ENCODE measurements around the gene UNK. TPM values are rescaled to one million over a fixed set of nuclear protein-coding genes. Genes with fewer than 3 reads are reported as not detected.

Gene UNK, protein sequence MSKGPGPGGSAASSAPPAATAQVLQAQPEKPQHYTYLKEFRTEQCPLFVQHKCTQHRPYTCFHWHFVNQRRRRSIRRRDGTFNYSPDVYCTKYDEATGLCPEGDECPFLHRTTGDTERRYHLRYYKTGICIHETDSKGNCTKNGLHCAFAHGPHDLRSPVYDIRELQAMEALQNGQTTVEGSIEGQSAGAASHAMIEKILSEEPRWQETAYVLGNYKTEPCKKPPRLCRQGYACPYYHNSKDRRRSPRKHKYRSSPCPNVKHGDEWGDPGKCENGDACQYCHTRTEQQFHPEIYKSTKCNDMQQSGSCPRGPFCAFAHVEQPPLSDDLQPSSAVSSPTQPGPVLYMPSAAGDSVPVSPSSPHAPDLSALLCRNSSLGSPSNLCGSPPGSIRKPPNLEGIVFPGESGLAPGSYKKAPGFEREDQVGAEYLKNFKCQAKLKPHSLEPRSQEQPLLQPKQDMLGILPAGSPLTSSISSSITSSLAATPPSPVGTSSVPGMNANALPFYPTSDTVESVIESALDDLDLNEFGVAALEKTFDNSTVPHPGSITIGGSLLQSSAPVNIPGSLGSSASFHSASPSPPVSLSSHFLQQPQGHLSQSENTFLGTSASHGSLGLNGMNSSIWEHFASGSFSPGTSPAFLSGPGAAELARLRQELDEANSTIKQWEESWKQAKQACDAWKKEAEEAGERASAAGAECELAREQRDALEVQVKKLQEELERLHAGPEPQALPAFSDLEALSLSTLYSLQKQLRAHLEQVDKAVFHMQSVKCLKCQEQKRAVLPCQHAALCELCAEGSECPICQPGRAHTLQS
- total RNA-seq: 10 to 100 TPM; 11.6 to 19.1 (median 14.7) TPM
- polyA plus RNA-seq: 10 to 100 TPM; 12.9 to 21.3 TPM
- long read RNA-seq, donor 1, transcript UNK-202 (4 exons, 1,312 nt): major isoform, 7 of 18 reads
- long read RNA-seq, donor 1, partial matches to known transcripts: 4 of 18 reads
- long read RNA-seq, donor 1, other reads (novel, unspliced or antisense): 7 of 18 reads
- long read RNA-seq, donor 2, transcript UNK-202 (4 exons, 1,312 nt): major isoform, 7 of 18 reads
- long read RNA-seq, donor 2, partial matches to known transcripts: 2 of 18 reads
- long read RNA-seq, donor 2, other reads (novel, unspliced or antisense): 6 of 18 reads
- long read RNA-seq, donor 3, transcript UNK-202 (4 exons, 1,312 nt): major isoform, 7 of 10 reads
- long read RNA-seq, donor 3, partial matches to known transcripts: 0 of 10 reads
- long read RNA-seq, donor 3, other reads (novel, unspliced or antisense): 3 of 10 reads

DNA sequence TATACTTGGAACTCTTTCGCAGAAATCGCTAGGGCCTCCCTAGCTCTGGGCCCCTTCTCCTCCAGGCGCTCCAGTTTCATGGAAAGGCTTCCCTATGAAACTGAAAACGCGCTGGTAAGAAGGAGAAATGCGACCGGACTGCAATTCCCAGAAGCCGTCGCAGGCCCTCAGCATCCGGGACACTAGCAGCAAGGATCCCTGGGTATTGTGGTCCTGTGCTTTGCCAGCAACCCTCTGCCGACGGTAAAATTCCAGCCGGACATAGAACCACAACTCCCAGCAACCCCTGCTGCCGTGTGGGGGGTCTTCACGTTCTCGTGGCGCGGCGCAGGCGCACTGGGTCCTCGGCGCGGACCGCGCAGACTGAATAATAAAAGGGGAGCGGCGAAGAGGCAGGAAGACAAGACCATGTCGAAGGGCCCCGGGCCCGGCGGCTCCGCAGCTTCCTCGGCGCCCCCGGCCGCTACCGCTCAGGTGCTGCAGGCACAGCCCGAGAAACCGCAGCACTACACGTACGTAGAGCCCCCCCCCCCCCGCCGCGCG lies at the start of gene UNK:
UNK (plus strand) TSS at position 334 of the 543 bp plus-strand sequence; CDS start at position 409, 75 bp downstream.
- WGBS, 2 donors: 0% methylated on average over 39 to 45 of the region's 45 CpGs
- intact Hi-C loops (cut with DNase I): loop anchor here in 4 of 10 donors (1.0 to 5.0 kb wide), 7 partner anchors 43 to 483 kb away; partner anchors contain the start of genes WBP2 (in 4 of the 4), TRIM47 (in 1 of the 4) and UBALD2 (in 1 of the 4)
- TF ChIP-seq, protein P1, sequence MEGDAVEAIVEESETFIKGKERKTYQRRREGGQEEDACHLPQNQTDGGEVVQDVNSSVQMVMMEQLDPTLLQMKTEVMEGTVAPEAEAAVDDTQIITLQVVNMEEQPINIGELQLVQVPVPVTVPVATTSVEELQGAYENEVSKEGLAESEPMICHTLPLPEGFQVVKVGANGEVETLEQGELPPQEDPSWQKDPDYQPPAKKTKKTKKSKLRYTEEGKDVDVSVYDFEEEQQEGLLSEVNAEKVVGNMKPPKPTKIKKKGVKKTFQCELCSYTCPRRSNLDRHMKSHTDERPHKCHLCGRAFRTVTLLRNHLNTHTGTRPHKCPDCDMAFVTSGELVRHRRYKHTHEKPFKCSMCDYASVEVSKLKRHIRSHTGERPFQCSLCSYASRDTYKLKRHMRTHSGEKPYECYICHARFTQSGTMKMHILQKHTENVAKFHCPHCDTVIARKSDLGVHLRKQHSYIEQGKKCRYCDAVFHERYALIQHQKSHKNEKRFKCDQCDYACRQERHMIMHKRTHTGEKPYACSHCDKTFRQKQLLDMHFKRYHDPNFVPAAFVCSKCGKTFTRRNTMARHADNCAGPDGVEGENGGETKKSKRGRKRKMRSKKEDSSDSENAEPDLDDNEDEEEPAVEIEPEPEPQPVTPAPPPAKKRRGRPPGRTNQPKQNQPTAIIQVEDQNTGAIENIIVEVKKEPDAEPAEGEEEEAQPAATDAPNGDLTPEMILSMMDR (IDR thresholded peaks at IDR 0.05): no peak
- H3K27me3 ChIP-seq: no peaks in the 10 kb centered on the region
- DNase-seq (peak; percentile 94 to 99), ATAC-seq (peak; percentile 91 to 95 (median 93))
- peak within 1 kb of the TSS; percentile 51 to 78 (median 70) for H3K4me3 ChIP-seq
- H3K27ac ChIP-seq: peak within 1 kb of the TSS; percentile 97 to 100 (median 99)
- H3K4me1 ChIP-seq: peaks cover 7 to 73% (median 39%) of the 10 kb centered on the region in 9 donors
- H3K36me3 ChIP-seq: no peaks in the 10 kb centered on the region
- no peaks in the 10 kb centered on the region for H3K9me3 ChIP-seq

DNA sequence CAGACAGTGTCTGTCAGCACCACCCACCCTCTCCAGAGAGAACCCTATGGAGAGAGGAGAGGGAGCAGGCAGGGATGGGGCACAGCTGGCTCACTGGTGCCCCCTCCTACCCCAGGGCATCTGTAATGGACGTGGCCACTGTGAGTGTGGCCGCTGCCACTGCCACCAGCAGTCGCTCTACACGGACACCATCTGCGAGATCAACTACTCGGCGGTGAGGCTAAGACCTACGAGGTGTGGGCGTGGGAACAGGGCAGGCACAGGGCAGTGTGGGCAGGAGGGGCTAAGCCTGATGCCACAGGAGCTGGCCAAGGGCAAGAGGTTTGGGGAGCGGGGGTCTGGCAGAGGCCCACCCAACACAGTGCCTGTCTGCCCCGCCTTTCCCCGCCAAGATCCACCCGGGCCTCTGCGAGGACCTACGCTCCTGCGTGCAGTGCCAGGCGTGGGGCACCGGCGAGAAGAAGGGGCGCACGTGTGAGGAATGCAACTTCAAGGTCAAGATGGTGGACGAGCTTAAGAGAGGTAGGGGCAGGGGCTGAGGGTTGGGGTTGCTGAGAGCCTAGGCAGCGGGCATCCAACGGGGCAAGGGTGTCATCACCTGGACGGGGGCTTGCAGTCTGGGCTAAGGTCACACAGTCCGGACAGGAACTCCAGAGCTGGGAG lies 48.3 kb upstream of the UNK start:
- no peak for DNase-seq
- Histone ChIP-seq H3K4me1 (peaks cover 0 to 18% (median 0%) of the 10 kb centered on the region in 9 donors), H3K27ac (no peak overlapping the region), H3K27me3 (no peaks in the 10 kb centered on the region), H3K9me3 (no peaks in the 10 kb centered on the region), H3K36me3 (peaks cover 0 to 25% (median 0%) of the 10 kb centered on the region in 9 donors), H3K4me3 (no peak overlapping the region)
- intact Hi-C loops (cut with DNase I): no loop called here
- WGBS, 2 donors: 90 to 91% methylated on average over 26 of the region's 26 CpGs
- ATAC-seq: no peak
- TF ChIP-seq, protein P1 (IDR thresholded peaks at IDR 0.05): no peak

DNA sequence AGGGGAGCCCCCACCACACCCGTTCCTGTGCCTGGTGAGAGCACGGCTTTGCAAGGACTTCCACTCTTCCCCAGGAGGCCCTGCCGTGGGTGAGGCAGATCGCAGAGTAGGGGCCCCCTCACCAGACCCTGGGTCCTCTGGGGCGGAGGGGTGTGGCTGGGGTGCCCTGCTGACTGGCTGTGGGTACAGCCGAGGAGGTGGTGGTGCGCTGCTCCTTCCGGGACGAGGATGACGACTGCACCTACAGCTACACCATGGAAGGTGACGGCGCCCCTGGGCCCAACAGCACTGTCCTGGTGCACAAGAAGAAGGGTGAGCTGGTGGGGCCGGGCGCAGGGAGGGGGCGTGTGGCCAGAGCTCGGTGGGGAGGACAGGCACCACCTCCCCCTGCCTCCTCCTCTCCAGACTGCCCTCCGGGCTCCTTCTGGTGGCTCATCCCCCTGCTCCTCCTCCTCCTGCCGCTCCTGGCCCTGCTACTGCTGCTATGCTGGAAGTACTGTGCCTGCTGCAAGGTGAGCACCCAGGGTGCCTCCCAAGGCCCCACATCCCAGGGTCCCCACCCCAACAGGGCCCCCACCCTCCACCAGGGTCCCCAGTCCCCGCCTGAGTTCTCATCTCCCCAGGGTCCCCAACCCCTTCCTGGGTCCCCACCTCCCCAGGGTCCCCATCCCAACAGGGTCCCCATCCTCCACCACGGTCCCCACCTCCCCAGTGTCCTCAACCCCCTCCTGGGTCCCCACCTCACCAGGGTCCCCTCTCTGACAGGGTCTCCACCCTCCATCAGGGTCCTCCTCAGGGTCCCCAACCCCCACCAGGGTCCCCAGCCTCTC lies 47.3 kb upstream of the UNK start:
- no peak for DNase-seq
- H3K27ac ChIP-seq: peak overlapping the region in 1 of 10 donors; percentile 56
- intact Hi-C loops (cut with DNase I): no loop called here
- no peaks in the 10 kb centered on the region for H3K27me3 ChIP-seq
- ATAC-seq: peak in 2 of 8 donors; percentile 11 to 12
- WGBS, 2 donors: 80 to 82% methylated on average over 20 of the region's 20 CpGs
- no peaks in the 10 kb centered on the region for H3K9me3 ChIP-seq
- peaks cover 0 to 17% (median 0%) of the 10 kb centered on the region in 9 donors for H3K36me3 ChIP-seq
- H3K4me3 ChIP-seq: no peak overlapping the region
- peaks cover 0 to 18% (median 0%) of the 10 kb centered on the region in 9 donors for H3K4me1 ChIP-seq
- TF ChIP-seq, protein P1 (IDR thresholded peaks at IDR 0.05): no peak
